ENCODE measurements around the gene SCP2D1. TPM values are rescaled to one million over a fixed set of nuclear protein-coding genes. Genes with fewer than 3 reads are reported as not detected.

The SCP2D1 gene
- total RNA-seq, 1 experiment from 2014 or later, result not detected

Other genes starting within 250 kb of the SCP2D1 start
- 148 and 149 TPM in 2 replicates for gene SMIM26, start 246.4 kb upstream of the SCP2D1 start, total RNA-seq (2014; rRNA removed; shearing (Covaris generic))
- 78.0 and 108 TPM in 2 replicates for gene DTD1, start 225.7 kb upstream of the SCP2D1 start, total RNA-seq (2014; rRNA removed; shearing (Covaris generic))

Data from H4 (cell line).